AG10803 (cell line): Measurements from ENCODE around the gene NDUFA13.

Experiments used
- DNase-seq: peaks from one replicate; pipeline ENCODE4 v3.0.0; 2010; ENCODE audit warnings: low read depth
- H3K4me3 ChIP-seq: 2 replicates; pipeline ENCODE4 v1.5.1; 2011; ENCODE audit warnings: mild to moderate bottlenecking, low read length, control low read depth
- TF ChIP-seq, protein P1 (sequence below): conservative IDR thresholded peaks from 2 replicates; pipeline ENCODE4 v1.5.1; 2011; ENCODE audit warnings: mild to moderate bottlenecking, low read length, control low read depth, inconsistent platforms

NDUFA13 gene

GRCh38 chr19:19570571-19570970 lies 54.5 kb downstream of the NDUFA13 start:
- TF ChIP-seq, protein P1, sequence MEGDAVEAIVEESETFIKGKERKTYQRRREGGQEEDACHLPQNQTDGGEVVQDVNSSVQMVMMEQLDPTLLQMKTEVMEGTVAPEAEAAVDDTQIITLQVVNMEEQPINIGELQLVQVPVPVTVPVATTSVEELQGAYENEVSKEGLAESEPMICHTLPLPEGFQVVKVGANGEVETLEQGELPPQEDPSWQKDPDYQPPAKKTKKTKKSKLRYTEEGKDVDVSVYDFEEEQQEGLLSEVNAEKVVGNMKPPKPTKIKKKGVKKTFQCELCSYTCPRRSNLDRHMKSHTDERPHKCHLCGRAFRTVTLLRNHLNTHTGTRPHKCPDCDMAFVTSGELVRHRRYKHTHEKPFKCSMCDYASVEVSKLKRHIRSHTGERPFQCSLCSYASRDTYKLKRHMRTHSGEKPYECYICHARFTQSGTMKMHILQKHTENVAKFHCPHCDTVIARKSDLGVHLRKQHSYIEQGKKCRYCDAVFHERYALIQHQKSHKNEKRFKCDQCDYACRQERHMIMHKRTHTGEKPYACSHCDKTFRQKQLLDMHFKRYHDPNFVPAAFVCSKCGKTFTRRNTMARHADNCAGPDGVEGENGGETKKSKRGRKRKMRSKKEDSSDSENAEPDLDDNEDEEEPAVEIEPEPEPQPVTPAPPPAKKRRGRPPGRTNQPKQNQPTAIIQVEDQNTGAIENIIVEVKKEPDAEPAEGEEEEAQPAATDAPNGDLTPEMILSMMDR = no peak
- H3K4me3 ChIP-seq = no peak overlapping the region
- DNase-seq = no peak

DNA sequence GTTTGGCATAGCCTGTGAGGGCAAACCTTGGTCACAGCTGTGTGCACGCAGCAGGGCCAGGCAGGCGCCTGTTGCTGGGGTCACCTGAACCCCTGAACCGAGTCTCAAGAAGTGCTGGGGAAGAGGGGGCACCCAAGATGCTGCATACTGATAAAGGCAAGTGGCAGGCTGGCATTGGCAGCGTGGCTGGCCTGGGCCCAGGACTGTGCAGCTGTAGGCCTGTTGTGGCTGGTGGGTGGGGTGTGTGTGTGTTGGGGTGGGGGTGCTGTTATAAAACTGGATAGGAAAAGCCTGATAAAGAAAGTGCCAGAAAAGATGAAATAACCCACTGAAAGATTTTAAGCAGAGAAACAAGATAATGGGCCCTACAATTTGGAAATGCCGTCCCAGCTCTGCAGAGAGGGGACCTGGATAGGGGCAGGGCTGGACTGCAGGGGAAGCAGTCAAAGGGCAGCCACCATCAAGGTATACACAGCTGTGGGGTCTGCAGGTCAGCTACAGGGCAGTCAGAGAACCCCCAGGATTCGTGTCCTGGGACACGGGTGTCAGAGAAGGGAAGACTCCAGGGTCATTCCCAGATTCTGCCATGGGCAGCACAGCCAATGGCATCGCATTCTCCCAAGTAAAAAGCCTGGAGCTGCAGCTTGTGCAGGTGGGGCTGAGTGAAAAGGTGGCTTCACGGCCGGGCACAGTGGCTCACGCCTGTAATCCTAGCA lies 55.2 kb downstream of the NDUFA13 start:
- TF ChIP-seq, protein P1 = no peak
- no peak for DNase-seq
- H3K4me3 ChIP-seq = no peak overlapping the region

DNA sequence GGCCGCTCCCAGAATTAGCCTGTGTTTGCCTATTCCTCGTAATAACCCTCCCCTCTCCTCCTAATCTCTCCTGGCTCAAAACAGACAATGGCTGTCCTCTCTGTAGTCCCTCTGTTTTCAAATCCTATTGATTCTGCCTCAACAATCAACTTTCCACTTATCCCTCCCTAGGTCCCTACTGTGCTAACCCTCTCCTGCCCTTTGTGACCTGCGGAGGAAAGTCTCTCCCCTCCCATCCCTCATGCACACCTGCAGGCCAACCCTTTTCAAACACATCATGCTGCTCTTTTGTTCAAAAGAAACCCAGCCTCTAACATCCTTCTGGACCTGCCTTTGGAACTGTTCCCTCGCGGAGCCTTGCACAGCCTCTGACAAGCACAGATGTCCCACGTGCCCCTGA lies 59.4 kb downstream of the NDUFA13 start:
- no peak for DNase-seq
- TF ChIP-seq, protein P1 = no peak
- no peak overlapping the region for H3K4me3 ChIP-seq
